Right renal pelvis (tissue), 4 donors: Measurements from ENCODE around the gene CD74. TPM values are rescaled to one million over a fixed set of nuclear protein-coding genes. Genes with fewer than 3 reads are reported as not detected.

ENCODE experiments used
- DNase-seq, 4 donors: peaks; one replicate each; pipeline ENCODE4 v3.0.0-alpha.2; 2013; ENCODE audit warnings: low read depth in 4 of 4, low spot score in 3 of 4, missing footprints in 1 of 4
- polyA plus RNA-seq, 4 donors: library from polyadenylated mRNA; unstranded; fragments of 120-200 nt; gene quantifications; one replicate each; pipeline ENCODE4 v1.2.1, GENCODE V29; 2013; ENCODE audit not compliant: insufficient read length in 4 of 4

The CD74 gene
- polyA plus RNA-seq, 4 donors = 288 to 366 (median 315) TPM

DNA sequence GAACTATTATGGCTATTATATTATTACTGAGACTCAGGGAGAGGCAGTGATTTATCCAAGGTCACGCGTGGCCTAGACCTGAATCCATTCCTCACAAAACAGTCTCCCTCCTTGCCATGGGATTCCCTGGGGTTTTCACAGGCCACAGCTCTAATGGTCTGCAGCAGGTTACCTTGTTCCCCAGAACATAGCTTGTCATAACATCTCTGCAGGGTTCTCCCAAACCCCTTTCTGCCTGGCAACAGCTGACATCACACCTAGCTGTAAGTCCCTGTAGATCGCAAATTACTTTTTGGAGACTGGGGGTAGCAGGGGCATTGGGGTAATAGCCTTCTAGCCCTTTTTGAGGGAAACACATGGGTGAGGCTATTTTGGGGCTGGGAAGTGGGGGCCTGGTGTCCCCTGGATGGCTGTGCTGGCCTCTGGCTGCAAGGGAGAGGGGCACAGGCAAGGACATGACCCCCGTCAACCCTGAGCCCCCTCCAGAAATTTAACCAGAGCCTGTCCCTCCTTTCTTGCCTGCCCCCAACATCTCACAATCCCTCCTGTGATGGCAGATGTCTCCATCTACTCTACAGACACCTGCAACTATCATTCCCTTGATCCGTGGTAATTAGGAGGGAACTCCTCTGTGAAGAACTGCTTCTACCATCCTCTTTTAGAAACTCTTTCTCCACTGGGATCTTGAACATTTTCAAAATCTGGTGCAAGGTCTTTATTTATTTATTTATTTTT is 1.3 kb downstream of the CD74 start:
- DNase-seq = no peak

DNA sequence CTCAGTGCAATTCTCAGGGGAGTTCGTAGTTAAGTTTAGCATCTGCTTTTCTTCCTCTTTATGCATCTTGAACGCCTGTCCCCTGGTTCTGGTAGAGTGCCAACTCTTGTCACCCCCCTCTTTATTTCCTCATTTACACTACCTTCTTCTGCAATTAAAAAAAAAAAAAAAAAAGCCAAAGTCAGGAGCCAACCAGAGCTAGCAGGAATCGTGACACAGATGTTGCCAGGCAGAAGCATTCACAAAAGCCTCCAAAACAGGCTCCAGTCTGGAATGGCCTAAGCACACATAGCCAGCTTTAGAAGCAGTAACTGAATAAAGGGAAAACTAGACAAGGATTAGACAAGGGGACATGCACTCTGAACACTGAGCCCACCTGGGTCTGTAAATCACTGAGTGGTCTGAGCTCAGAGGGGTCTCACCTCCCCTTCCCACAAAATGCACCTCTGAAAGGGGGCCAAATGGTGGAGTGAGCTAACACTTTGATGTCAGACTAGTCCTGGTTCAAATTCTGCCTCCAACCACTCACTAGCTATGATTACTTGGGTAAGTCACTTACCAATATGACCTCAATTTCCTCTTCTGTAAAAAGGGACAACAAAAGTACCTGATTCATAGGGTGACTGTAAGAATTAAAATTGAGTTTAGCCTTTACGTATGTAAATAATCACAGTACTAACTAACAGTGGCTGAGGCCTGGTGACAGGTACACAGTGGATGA is 2.0 kb downstream of the CD74 start:
- peak; percentile 57 to 75 (median 66) for DNase-seq

- peak; percentile 63 to 81 (median 74) for DNase-seq
Measured at GRCh38 chr5:150409638-150410523, 2.8 kb downstream of the CD74 start.

GRCh38 chr5:150408231-150408943 is 4.3 kb downstream of the CD74 start:
- DNase-seq = no peak

DNA sequence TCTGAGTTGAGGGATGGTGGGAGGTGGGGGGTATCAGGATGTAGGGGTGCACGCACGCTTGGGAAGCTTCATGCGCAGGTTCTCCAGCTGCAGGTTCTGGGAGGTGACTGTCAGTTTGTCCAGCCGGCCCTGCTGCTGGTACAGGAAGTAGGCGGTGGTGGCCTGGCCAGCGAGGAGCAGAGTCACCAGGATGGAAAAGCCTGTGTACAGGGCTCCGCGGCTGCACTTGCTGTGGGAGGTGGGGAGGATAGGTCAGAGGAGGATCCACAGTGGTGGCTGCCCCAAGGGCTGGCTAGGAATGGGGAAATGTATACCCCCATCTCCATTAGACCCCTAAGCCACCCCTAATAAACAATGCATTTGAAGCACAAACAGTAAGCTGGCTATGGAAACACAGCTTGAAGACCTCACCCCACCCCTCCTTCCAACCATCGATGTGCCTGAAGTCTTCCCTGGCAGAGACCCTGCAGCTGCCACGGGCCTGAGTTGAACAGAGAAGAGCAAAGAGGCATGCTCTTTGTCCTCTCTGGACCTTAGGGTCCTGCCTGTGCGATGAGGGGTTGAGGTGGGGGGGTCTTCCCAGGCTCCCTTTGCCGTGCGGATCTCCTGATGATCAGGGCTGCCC is 5.5 kb downstream of the CD74 start:
- DNase-seq = no peak

DNA sequence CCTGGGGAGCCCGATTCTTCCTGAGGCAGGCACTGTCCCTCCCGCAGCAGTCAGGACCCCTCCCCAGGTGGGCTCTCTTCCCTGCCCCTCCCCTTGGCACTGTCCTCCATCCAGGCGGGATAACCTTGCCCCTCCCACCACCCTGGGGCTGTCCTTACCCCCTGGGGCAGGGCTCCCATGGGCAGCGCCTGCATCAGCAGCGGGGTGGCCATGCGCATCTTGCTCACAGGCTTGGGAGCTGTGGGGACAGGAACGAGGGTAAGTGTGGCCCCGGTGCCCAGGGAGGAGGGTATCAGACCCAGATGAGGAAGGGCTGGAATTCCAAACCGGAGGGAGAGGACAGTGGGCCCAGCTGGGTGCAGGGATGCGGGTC is 6.0 kb downstream of the CD74 start:
- no peak for DNase-seq

GRCh38 chr5:150406103-150406722 is 6.5 kb downstream of the CD74 start:
- DNase-seq = no peak

GRCh38 chr5:150404941-150405816 is 7.5 kb downstream of the CD74 start:
- DNase-seq = no peak

- DNase-seq = no peak
Measured at GRCh38 chr5:150404535-150404934, 8.2 kb downstream of the CD74 start.

GRCh38 chr5:150404121-150404520 is 8.6 kb downstream of the CD74 start:
- no peak for DNase-seq

- no peak for DNase-seq
Measured at GRCh38 chr5:150402901-150403342, 9.8 kb downstream of the CD74 start.

- no peak for DNase-seq
Measured at GRCh38 chr5:150402229-150402773, 10.4 kb downstream of the CD74 start.

- no peak for DNase-seq
Measured at GRCh38 chr5:150401376-150402228, 11.1 kb downstream of the CD74 start.

- no peak for DNase-seq
Measured at GRCh38 chr5:150401076-150401375, 11.7 kb downstream of the CD74 start.

GRCh38 chr5:150400316-150401075 is 12.2 kb downstream of the CD74 start:
- DNase-seq = no peak

GRCh38 chr5:150399524-150400211 is 13.0 kb downstream of the CD74 start:
- DNase-seq = no peak
